Measurements from ENCODE around the gene POLD1.

POLD1 gene

DNA sequence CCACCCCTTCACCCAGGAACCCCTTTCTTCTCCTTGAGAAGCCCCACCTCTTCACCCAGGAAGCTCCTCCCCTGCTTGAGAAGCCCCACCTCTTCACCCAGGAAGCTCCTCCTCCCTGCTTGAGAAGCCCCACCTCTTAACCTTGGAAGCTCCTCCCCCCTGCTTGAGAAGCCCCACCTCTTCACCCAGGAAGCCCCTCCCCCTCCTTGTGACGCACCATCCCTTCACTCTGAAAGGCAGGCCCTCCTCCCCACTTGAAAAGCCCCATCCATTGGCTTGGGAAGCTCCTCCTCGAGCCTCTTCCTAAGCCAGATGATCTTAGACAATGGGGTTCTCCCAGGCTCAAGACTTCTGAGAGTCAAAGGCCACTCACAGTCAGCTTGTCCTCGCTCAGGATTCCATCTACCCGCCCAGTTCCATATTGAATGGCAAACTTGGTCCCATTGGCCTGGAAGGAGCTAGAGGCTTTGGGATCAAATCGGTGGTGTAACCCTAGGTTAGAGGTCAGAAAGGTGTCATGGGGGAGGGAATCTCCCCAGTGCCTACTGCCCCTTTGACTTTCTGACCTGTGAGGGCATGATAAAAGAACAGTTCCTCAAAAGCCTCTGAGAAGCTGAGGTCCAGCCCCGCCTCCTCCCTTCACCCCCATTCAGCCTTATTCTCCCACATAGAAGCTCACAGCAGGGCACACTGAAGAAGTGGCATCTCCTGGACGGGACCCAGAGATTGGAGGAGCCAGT, 22.7 kb upstream of the POLD1 start:
- Histone ChIP-seq H3K4me3 (ENCODE audit: low read length) (0 out of 2 replicates have a peak overlapping the region, but pooled peaks have one; percentile 16), H3K27ac (ENCODE audit: low read depth, low read length) (no peak overlapping the region), H3K9me3 (ENCODE audit: control insufficient read depth, insufficient read depth, low read length) (peaks cover 3% of the 10 kb centered on the region; the same call in 1 of the 2 replicates), H3K4me2 (ENCODE audit: low read length) (peak overlapping the region; percentile 37), H3K36me3 (ENCODE audit: control insufficient read depth, low read length) (peaks cover 12% of the 10 kb centered on the region; the same call in 1 of the 2 replicates), H3K9me2 (replicated peaks; ENCODE audit: control insufficient read depth, low read length) (no peaks in the 10 kb centered on the region), H3F3A (ENCODE audit: control insufficient read depth, insufficient read depth) (peaks cover 16% of the 10 kb centered on the region), H4K20me1 (ENCODE audit: control insufficient read depth, insufficient read depth, low read depth, low read length) (no peaks in the 10 kb centered on the region), H3K79me2 (ENCODE audit: control insufficient read depth, low read length) (peaks cover 19% of the 10 kb centered on the region), H3K27me3 (ENCODE audit: control insufficient read depth, low read length) (no peaks in the 10 kb centered on the region), H3K4me1 (ENCODE audit: control insufficient read depth, low read length) (peaks cover 90% of the 10 kb centered on the region)
- TF ChIP-seq, protein P1, sequence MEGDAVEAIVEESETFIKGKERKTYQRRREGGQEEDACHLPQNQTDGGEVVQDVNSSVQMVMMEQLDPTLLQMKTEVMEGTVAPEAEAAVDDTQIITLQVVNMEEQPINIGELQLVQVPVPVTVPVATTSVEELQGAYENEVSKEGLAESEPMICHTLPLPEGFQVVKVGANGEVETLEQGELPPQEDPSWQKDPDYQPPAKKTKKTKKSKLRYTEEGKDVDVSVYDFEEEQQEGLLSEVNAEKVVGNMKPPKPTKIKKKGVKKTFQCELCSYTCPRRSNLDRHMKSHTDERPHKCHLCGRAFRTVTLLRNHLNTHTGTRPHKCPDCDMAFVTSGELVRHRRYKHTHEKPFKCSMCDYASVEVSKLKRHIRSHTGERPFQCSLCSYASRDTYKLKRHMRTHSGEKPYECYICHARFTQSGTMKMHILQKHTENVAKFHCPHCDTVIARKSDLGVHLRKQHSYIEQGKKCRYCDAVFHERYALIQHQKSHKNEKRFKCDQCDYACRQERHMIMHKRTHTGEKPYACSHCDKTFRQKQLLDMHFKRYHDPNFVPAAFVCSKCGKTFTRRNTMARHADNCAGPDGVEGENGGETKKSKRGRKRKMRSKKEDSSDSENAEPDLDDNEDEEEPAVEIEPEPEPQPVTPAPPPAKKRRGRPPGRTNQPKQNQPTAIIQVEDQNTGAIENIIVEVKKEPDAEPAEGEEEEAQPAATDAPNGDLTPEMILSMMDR (IDR thresholded peaks at IDR 0.05; ENCODE audit: low read depth, low read length, poor library complexity, severe bottlenecking): no peak
- no peak for TF ChIP-seq EZH2phosphoT487 (IDR thresholded peaks at IDR 0.05; ENCODE audit: borderline replicate concordance, low read length)

DNA sequence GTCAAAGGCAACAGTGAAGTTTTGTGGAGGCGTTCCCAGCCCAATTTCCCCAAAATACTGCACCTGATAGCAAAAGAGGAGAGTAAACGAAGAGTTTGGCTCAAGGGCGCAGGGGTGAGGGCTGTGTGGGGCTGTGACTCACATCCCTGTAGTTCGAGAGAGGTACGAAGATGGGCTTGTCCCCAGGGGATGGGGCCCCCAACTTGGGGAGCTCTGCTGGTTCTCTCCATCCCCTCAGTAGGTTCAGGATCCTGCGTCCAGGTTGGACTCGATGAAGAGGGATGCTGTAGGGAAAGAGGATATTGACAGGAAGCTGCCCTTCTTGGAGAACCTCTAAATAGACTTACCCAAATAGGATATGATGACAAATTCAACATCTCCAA, 22.1 kb upstream of the POLD1 start:
- Histone ChIP-seq H3K4me2 (ENCODE audit: low read length) (no peak overlapping the region), H3K79me2 (ENCODE audit: control insufficient read depth, low read length) (peaks cover 19% of the 10 kb centered on the region), H3F3A (ENCODE audit: control insufficient read depth, insufficient read depth) (peaks cover 16% of the 10 kb centered on the region), H3K4me3 (ENCODE audit: low read length) (no peak overlapping the region), H3K36me3 (ENCODE audit: control insufficient read depth, low read length) (peaks cover 12% of the 10 kb centered on the region; the same call in 1 of the 2 replicates), H3K9me2 (replicated peaks; ENCODE audit: control insufficient read depth, low read length) (no peaks in the 10 kb centered on the region), H3K27me3 (ENCODE audit: control insufficient read depth, low read length) (no peaks in the 10 kb centered on the region), H3K4me1 (ENCODE audit: control insufficient read depth, low read length) (peaks cover 87% of the 10 kb centered on the region), H3K27ac (ENCODE audit: low read depth, low read length) (no peak overlapping the region), H3K9me3 (ENCODE audit: control insufficient read depth, insufficient read depth, low read length) (peaks cover 3% of the 10 kb centered on the region; the same call in 1 of the 2 replicates), H4K20me1 (ENCODE audit: control insufficient read depth, insufficient read depth, low read depth, low read length) (no peaks in the 10 kb centered on the region)
- no peak for TF ChIP-seq EZH2phosphoT487 (IDR thresholded peaks at IDR 0.05; ENCODE audit: borderline replicate concordance, low read length)
- TF ChIP-seq, protein P1 (IDR thresholded peaks at IDR 0.05; ENCODE audit: low read depth, low read length, poor library complexity, severe bottlenecking): no peak

GRCh38 chr19:50362656-50363424, 21.3 kb upstream of the POLD1 start:
- Histone ChIP-seq H3F3A (ENCODE audit: control insufficient read depth, insufficient read depth) (peaks cover 16% of the 10 kb centered on the region), H3K36me3 (ENCODE audit: control insufficient read depth, low read length) (peaks cover 12% of the 10 kb centered on the region; the same call in 1 of the 2 replicates), H3K4me2 (ENCODE audit: low read length) (peak overlapping the region; percentile 12; the same call in 1 of the 2 replicates), H3K79me2 (ENCODE audit: control insufficient read depth, low read length) (peaks cover 22% of the 10 kb centered on the region), H3K4me1 (ENCODE audit: control insufficient read depth, low read length) (peaks cover 91% of the 10 kb centered on the region), H4K20me1 (ENCODE audit: control insufficient read depth, insufficient read depth, low read depth, low read length) (no peaks in the 10 kb centered on the region), H3K9me2 (replicated peaks; ENCODE audit: control insufficient read depth, low read length) (no peaks in the 10 kb centered on the region), H3K27me3 (ENCODE audit: control insufficient read depth, low read length) (no peaks in the 10 kb centered on the region), H3K4me3 (ENCODE audit: low read length) (no peak overlapping the region), H3K27ac (ENCODE audit: low read depth, low read length) (no peak overlapping the region), H3K9me3 (ENCODE audit: control insufficient read depth, insufficient read depth, low read length) (peaks cover 3% of the 10 kb centered on the region; the same call in 1 of the 2 replicates)
- no peak for TF ChIP-seq EZH2phosphoT487 (IDR thresholded peaks at IDR 0.05; ENCODE audit: borderline replicate concordance, low read length)
